Neural progenitor cell (in vitro differentiated cells): ENCODE results near the gene CGA. TPM values are rescaled to one million over a fixed set of nuclear protein-coding genes. Genes with fewer than 3 reads are reported as not detected.

Experiments used
- DNase-seq: peaks from one replicate; pipeline ENCODE4 v3.0.0-alpha.2; 2016; ENCODE audit warnings: low spot score
- H2AFZ ChIP-seq: fragments of 200-600 bp; sonication (generic); replicated peaks from 2 replicates; pipeline ENCODE4 v1.6.1; 2016; ENCODE audit warnings: antibody characterized with exemption
- H3F3A ChIP-seq: fragments of 200-600 bp; sonication (generic); 2 replicates; pipeline ENCODE4 v1.6.1; 2016; ENCODE audit warnings: antibody characterized with exemption, low read depth
- H3K27ac ChIP-seq: fragments of 200-600 bp; sonication (generic); 2 replicates; pipeline ENCODE4 v1.5.1; 2016; ENCODE audit warnings: mild to moderate bottlenecking
- H3K27me3 ChIP-seq: fragments of 200-600 bp; sonication (generic); 2 replicates; pipeline ENCODE4 v1.6.1; 2016; ENCODE audit warnings: mild to moderate bottlenecking, moderate library complexity
- H3K36me3 ChIP-seq: fragments of 200-600 bp; sonication (generic); 2 replicates; pipeline ENCODE4 v1.5.1; 2016
- H3K4me1 ChIP-seq: fragments of 200-600 bp; sonication (generic); 2 replicates; pipeline ENCODE4 v1.6.1; 2016; ENCODE audit warnings: mixed run types
- H3K4me2 ChIP-seq: fragments of 200-600 bp; sonication (generic); 2 replicates; pipeline ENCODE4 v1.6.1; 2016
- H3K4me3 ChIP-seq: fragments of 200-600 bp; sonication (generic); 2 replicates; pipeline ENCODE4 v1.5.1; 2016
- H3K79me2 ChIP-seq: fragments of 200-600 bp; sonication (generic); 2 replicates; pipeline ENCODE4 v1.6.1; 2016; ENCODE audit warnings: low read depth
- H3K9ac ChIP-seq: fragments of 200-600 bp; sonication (generic); 2 replicates; pipeline ENCODE4 v1.6.1; 2016
- H3K9me3 ChIP-seq: fragments of 200-600 bp; sonication (generic); 2 replicates; pipeline ENCODE4 v1.5.1; 2016; ENCODE audit warnings: low read depth
- H4K20me1 ChIP-seq: fragments of 200-600 bp; sonication (generic); 2 replicates; pipeline ENCODE4 v1.6.1; 2016; ENCODE audit warnings: low read depth
- H3K27ac Mint-ChIP-seq: 3 replicates; pipeline ENCODE4 v1.8.0; 2021; ENCODE audit warnings: mixed read lengths
- H3K27me3 Mint-ChIP-seq: 2 replicates; pipeline ENCODE4 v1.8.0; 2022; ENCODE audit warnings: low read depth, mild to moderate bottlenecking, inconsistent platforms, moderate library complexity, mixed read lengths; ENCODE audit not compliant: insufficient read depth
- H3K36me3 Mint-ChIP-seq: 3 replicates; pipeline ENCODE4 v1.8.0; 2021; ENCODE audit warnings: mixed read lengths
- H3K4me1 Mint-ChIP-seq: 3 replicates; pipeline ENCODE4 v1.8.0; 2021; ENCODE audit warnings: mixed read lengths
- H3K4me3 Mint-ChIP-seq: 3 replicates; pipeline ENCODE4 v1.8.0; 2021; ENCODE audit warnings: mild to moderate bottlenecking, moderate library complexity, mixed read lengths
- H3K9me3 Mint-ChIP-seq: 3 replicates; pipeline ENCODE4 v1.8.0; 2020; ENCODE audit warnings: mixed read lengths
- CTCF ChIP-seq: fragments of 200-600 bp; sonication (generic); IDR thresholded peaks from 2 replicates; pipeline ENCODE4 v1.5.1; 2017; ENCODE audit warnings: antibody characterized with exemption, mild to moderate bottlenecking
- EZH2 ChIP-seq: fragments of 200-600 bp; sonication (generic); IDR thresholded peaks from 2 replicates; pipeline ENCODE4 v1.6.1; 2017; ENCODE audit warnings: antibody characterized with exemption, mild to moderate bottlenecking, moderate library complexity
- EZH2phosphoT487 ChIP-seq: fragments of 200-600 bp; sonication (generic); IDR thresholded peaks from 2 replicates; pipeline ENCODE4 v1.6.1; 2017; ENCODE audit warnings: antibody characterized with exemption
- total RNA-seq: library from RNA; depleted of rRNA; stranded (reverse); fragments of >200 nt; gene quantifications from 2 replicates; pipeline ENCODE4 v1.2.3, GENCODE V29; 2015; ENCODE audit warnings: low replicate concordance

CGA gene
- total RNA-seq, 1 donor from 2014 or later: not detected

- H3K4me1 Mint-ChIP-seq: peaks cover 11% of the 10 kb centered on the region
- no peak overlapping the region for H3K4me3 Mint-ChIP-seq
- Histone ChIP-seq H3K4me3 (no peak overlapping the region), H3K4me2 (no peak overlapping the region), H3K4me1 (peaks cover 6% of the 10 kb centered on the region), H3F3A (no peaks in the 10 kb centered on the region), H3K9ac (no peak overlapping the region), H4K20me1 (no peaks in the 10 kb centered on the region), H2AFZ (no peak overlapping the region), H3K27ac (no peak overlapping the region), H3K9me3 (no peaks in the 10 kb centered on the region), H3K27me3 (no peaks in the 10 kb centered on the region), H3K79me2 (no peaks in the 10 kb centered on the region), H3K36me3 (no peaks in the 10 kb centered on the region)
- DNase-seq: no peak
- no peaks in the 10 kb centered on the region for H3K36me3 Mint-ChIP-seq
- H3K9me3 Mint-ChIP-seq: no peaks in the 10 kb centered on the region
- H3K27ac Mint-ChIP-seq: no peak overlapping the region
- no peaks in the 10 kb centered on the region for H3K27me3 Mint-ChIP-seq
- TF ChIP-seq CTCF: no peak
- no peak for TF ChIP-seq EZH2phosphoT487
- TF ChIP-seq EZH2: no peak
These were observed 9.2 kb upstream of the CGA start for GRCh38 chr6:87103977-87104601.

GRCh38 chr6:87102151-87102621 is 7.3 kb upstream of the CGA start:
- no peak overlapping the region for H3K4me3 Mint-ChIP-seq
- no peaks in the 10 kb centered on the region for H3K27me3 Mint-ChIP-seq
- Histone ChIP-seq H3K27ac (no peak overlapping the region), H3K27me3 (no peaks in the 10 kb centered on the region), H3K79me2 (no peaks in the 10 kb centered on the region), H3K36me3 (no peaks in the 10 kb centered on the region), H2AFZ (no peak overlapping the region), H3K4me2 (no peak overlapping the region), H3K4me3 (no peak overlapping the region), H3K9ac (no peak overlapping the region), H4K20me1 (no peaks in the 10 kb centered on the region), H3K4me1 (peaks cover 6% of the 10 kb centered on the region), H3K9me3 (no peaks in the 10 kb centered on the region), H3F3A (no peaks in the 10 kb centered on the region)
- DNase-seq: no peak
- peaks cover 11% of the 10 kb centered on the region for H3K4me1 Mint-ChIP-seq
- TF ChIP-seq CTCF: no peak
- TF ChIP-seq EZH2: no peak
- no peak for TF ChIP-seq EZH2phosphoT487
- H3K9me3 Mint-ChIP-seq: no peaks in the 10 kb centered on the region
- no peaks in the 10 kb centered on the region for H3K36me3 Mint-ChIP-seq
- no peak overlapping the region for H3K27ac Mint-ChIP-seq

- peaks cover 11% of the 10 kb centered on the region for H3K4me1 Mint-ChIP-seq
- H4K20me1 ChIP-seq: no peaks in the 10 kb centered on the region
- H3K36me3 ChIP-seq: no peaks in the 10 kb centered on the region
- H3F3A ChIP-seq: no peaks in the 10 kb centered on the region
- no peak overlapping the region for H3K9ac ChIP-seq
- no peak overlapping the region for H3K27ac Mint-ChIP-seq
- TF ChIP-seq CTCF: no peak
- no peak for TF ChIP-seq EZH2
- TF ChIP-seq EZH2phosphoT487: no peak
- H3K27me3 ChIP-seq: no peaks in the 10 kb centered on the region
- DNase-seq: no peak
- no peak overlapping the region for H3K4me3 ChIP-seq
- no peak overlapping the region for H3K27ac ChIP-seq
- no peaks in the 10 kb centered on the region for H3K27me3 Mint-ChIP-seq
- H3K9me3 Mint-ChIP-seq: no peaks in the 10 kb centered on the region
- H3K79me2 ChIP-seq: no peaks in the 10 kb centered on the region
- no peak overlapping the region for H3K4me3 Mint-ChIP-seq
- H3K9me3 ChIP-seq: no peaks in the 10 kb centered on the region
- peak overlapping the region; percentile 22 for H2AFZ ChIP-seq
- no peak overlapping the region for H3K4me2 ChIP-seq
- no peaks in the 10 kb centered on the region for H3K36me3 Mint-ChIP-seq
- H3K4me1 ChIP-seq: peaks cover 6% of the 10 kb centered on the region
These were observed 6.2 kb upstream of the CGA start for GRCh38 chr6:87101067-87101466.
